Measurements from ENCODE around the gene WRNIP1. TPM values are rescaled to one million over a fixed set of nuclear protein-coding genes. Genes with fewer than 3 reads are reported as not detected.

Gene WRNIP1
- total and polyA plus RNA-seq, 12 donors: 27.7 to 82.2 (median 53.8) TPM

DNA sequence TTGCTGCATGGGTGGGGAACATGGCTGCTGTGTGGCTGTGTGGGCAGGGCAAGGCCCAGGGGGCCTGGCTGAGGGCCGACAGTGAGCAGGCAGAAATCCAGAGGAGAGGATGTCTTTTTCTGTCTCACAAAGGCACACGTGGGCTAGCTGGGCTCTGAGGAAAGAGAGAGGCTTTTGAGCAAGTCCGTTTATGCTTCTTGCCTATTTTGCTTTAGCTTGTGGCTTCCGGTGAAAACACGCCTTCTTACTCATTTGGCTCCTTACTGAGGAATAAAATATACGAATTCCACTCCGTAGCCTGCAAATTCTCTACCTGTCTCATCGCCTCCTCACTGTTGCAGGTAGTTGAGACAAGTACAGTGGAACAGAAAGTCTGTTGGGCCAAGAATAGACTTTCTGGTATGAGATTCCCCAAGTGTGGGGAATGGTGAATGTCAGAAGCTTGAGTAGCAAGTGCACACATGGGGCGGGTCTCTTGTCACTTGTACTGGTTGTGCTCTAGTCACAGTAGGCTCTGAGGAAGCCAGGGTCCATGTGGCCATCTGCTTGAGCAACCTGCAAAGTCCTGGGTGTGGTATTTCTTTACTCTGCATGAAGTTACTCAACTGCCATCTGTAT lies 28.4 kb downstream of the WRNIP1 start:
- no peaks in the 10 kb centered on the region for H3K9me3 ChIP-seq (replicated peaks in 1 of 3)
- intact Hi-C loops (cut with DNase I): loop anchor here in 1 of 2 donors (5.0 kb wide), 1 partner anchor 49 kb away; the partner anchor contains the start of gene SERPINB1
- peak in 1 of 7 donors; percentile 13 for DNase-seq
- no peaks in the 10 kb centered on the region for H3K27me3 ChIP-seq
- no peaks in the 10 kb centered on the region for H3K36me3 ChIP-seq (replicated peaks in 1 of 2)
- H3K4me1 ChIP-seq (replicated peaks in 1 of 2): no peaks in the 10 kb centered on the region
- TF ChIP-seq, protein P1, sequence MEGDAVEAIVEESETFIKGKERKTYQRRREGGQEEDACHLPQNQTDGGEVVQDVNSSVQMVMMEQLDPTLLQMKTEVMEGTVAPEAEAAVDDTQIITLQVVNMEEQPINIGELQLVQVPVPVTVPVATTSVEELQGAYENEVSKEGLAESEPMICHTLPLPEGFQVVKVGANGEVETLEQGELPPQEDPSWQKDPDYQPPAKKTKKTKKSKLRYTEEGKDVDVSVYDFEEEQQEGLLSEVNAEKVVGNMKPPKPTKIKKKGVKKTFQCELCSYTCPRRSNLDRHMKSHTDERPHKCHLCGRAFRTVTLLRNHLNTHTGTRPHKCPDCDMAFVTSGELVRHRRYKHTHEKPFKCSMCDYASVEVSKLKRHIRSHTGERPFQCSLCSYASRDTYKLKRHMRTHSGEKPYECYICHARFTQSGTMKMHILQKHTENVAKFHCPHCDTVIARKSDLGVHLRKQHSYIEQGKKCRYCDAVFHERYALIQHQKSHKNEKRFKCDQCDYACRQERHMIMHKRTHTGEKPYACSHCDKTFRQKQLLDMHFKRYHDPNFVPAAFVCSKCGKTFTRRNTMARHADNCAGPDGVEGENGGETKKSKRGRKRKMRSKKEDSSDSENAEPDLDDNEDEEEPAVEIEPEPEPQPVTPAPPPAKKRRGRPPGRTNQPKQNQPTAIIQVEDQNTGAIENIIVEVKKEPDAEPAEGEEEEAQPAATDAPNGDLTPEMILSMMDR (IDR thresholded peaks at IDR 0.05): no peak
- TF ChIP-seq POLR2A (IDR thresholded peaks at IDR 0.05): no peak
- 71 to 75% (median 73%) methylated on average over 9 of the region's 9 CpGs for WGBS, 4 donors
- H3K4me3 ChIP-seq: no peak overlapping the region
- H3K27ac ChIP-seq: no peak overlapping the region

DNA sequence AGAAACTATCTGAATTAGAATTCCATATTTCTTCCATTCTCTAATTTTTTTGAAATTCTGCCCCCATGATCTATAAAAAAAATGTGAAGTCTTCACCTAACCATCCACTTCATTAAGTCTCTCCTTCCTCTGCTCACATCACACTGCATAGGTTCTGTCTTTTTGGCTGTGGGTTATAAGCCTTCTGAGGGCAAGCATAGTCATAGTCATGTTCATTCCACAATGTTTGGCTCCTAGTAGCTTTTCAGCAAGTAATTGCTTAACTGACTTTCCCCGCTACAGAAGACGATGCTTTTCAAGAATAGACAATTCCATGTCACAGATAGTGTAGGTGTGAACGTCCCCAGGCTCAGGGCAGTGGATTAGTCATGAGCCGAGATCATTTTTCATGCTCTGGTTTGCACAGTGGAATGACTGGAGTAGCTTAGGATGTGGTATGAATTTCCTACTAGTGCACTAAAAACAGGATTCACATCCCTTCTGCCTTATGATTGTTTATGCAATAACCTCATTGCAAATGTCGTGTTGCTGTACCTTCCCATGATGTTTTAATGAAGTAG lies 29.1 kb downstream of the WRNIP1 start:
- DNase-seq: peak in 2 of 7 donors; percentile 19 to 36
- no peaks in the 10 kb centered on the region for H3K9me3 ChIP-seq (replicated peaks in 1 of 3)
- intact Hi-C loops (cut with DNase I): loop anchor here in 1 of 2 donors (5.0 kb wide), 1 partner anchor 48 kb away; the partner anchor contains the start of gene SERPINB1
- H3K27ac ChIP-seq: no peak overlapping the region
- 49 to 67% (median 62%) methylated on average over 5 of the region's 5 CpGs for WGBS, 4 donors
- H3K36me3 ChIP-seq (replicated peaks in 1 of 2): no peaks in the 10 kb centered on the region
- H3K4me1 ChIP-seq (replicated peaks in 1 of 2): no peaks in the 10 kb centered on the region
- no peak for TF ChIP-seq POLR2A (IDR thresholded peaks at IDR 0.05)
- TF ChIP-seq, protein P1 (IDR thresholded peaks at IDR 0.05): no peak
- no peaks in the 10 kb centered on the region for H3K27me3 ChIP-seq
- no peak overlapping the region for H3K4me3 ChIP-seq

DNA sequence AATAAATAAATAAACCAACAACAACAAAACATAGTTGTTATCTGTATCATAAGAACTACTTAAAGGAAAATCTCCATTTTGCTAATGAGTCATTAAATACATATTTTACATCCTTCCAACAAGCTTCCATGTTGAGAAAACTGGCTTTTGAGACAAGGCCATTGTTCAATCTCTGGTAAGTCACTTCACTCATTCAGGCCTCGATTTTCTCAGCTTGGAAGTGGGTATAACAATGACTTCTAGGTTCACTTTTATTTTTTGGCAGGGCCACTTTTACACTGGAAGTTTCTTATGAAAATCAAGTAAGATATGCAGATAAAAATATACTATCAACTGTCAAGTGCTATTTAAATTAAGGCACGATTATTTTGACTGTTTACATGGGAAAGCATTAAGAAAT lies 30.0 kb downstream of the WRNIP1 start:
- intact Hi-C loops (cut with DNase I): no loop called here
- Histone ChIP-seq H3K9me3 (replicated peaks in 1 of 3) (no peaks in the 10 kb centered on the region), H3K4me3 (no peak overlapping the region), H3K4me1 (replicated peaks in 1 of 2) (no peaks in the 10 kb centered on the region), H3K36me3 (replicated peaks in 1 of 2) (no peaks in the 10 kb centered on the region), H3K27me3 (no peaks in the 10 kb centered on the region), H3K27ac (no peak overlapping the region)
- DNase-seq: no peak
- 73 to 87% (median 80%) methylated on average over 2 of the region's 2 CpGs for WGBS, 4 donors
- no peak for TF ChIP-seq POLR2A (IDR thresholded peaks at IDR 0.05)
- TF ChIP-seq, protein P1 (IDR thresholded peaks at IDR 0.05): no peak

DNA sequence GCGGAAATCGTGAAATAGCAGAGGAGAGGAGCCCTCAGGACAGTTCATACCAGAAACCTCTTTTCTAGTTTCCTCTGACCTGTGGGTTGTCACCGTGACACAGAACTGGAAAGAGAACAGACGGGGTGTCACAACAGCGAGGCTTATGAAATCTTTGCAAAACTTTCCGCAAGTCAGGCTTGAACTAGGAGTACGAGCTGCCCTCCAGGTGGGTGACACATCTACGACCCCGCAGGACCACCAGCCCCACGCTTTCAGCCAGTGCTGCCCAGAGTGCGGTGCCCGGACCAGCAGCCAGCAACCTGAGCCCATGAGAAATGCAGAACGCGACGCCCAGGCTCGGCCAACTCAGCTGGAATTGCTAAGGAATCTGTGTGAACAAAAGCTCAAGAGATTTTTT lies 30.8 kb downstream of the WRNIP1 start:
- Histone ChIP-seq H3K27me3 (no peaks in the 10 kb centered on the region), H3K27ac (no peak overlapping the region), H3K4me3 (no peak overlapping the region), H3K4me1 (replicated peaks in 1 of 2) (no peaks in the 10 kb centered on the region), H3K9me3 (replicated peaks in 1 of 3) (no peaks in the 10 kb centered on the region), H3K36me3 (replicated peaks in 1 of 2) (no peaks in the 10 kb centered on the region)
- WGBS, 4 donors: 83 to 90% (median 86%) methylated on average over 13 to 16 of the region's 16 CpGs
- TF ChIP-seq, protein P1 (IDR thresholded peaks at IDR 0.05): no peak
- TF ChIP-seq POLR2A (IDR thresholded peaks at IDR 0.05): no peak
- intact Hi-C loops (cut with DNase I): no loop called here
- DNase-seq: peak in 1 of 7 donors; percentile 6
